Stimulated activated memory B cell treated with anti-CD40 and anti-IgM and Interleukin-4, amounts not matched to agents 10 μg/mL and 1 μg/mL and 100 μg/mL, for 72 hours (primary cell): ENCODE measurements around the gene MYO5B.
"Not testable (repeated sequence)": the region's sequence is repeated elsewhere in the genome, so short reads cannot be mapped to it uniquely, and the experiment has no call there.

Source experiments
- ATAC-seq: fragments of 150-1000 bp; cut with Tn5 transposase; 2 replicates; pipeline ENCODE4 v1.10.0; 2021
- H3K27ac Mint-ChIP-seq: one replicate; pipeline ENCODE4 v1.8.0; 2022; ENCODE audit warnings: mild to moderate bottlenecking, mixed read lengths
- H3K27me3 Mint-ChIP-seq: one replicate; pipeline ENCODE4 v1.8.0; 2022; ENCODE audit warnings: mixed read lengths
- H3K36me3 Mint-ChIP-seq: one replicate; pipeline ENCODE4 v1.8.0; 2022; ENCODE audit warnings: mixed read lengths
- H3K4me1 Mint-ChIP-seq: one replicate; pipeline ENCODE4 v1.8.0; 2022; ENCODE audit warnings: mixed read lengths
- H3K4me3 Mint-ChIP-seq: one replicate; pipeline ENCODE4 v1.8.0; 2022; ENCODE audit warnings: mild to moderate bottlenecking, moderate library complexity, mixed read lengths
- H3K9me3 Mint-ChIP-seq: one replicate; pipeline ENCODE4 v1.8.0; 2022; ENCODE audit warnings: mixed read lengths

The MYO5B gene

GRCh38 chr18:49783631-49784030 lies 411.3 kb downstream of the MYO5B start:
- H3K36me3 Mint-ChIP-seq = peaks cover 70% of the 10 kb centered on the region
- H3K27me3 Mint-ChIP-seq, H3K4me3 Mint-ChIP-seq, H3K27ac Mint-ChIP-seq, H3K9me3 Mint-ChIP-seq, ATAC-seq, H3K4me1 Mint-ChIP-seq: not testable (repeated sequence)

- H3K4me1 Mint-ChIP-seq = no peaks in the 10 kb centered on the region
- no peak for ATAC-seq
- no peak overlapping the region for H3K27ac Mint-ChIP-seq
- H3K36me3 Mint-ChIP-seq = peaks cover 52% of the 10 kb centered on the region
- H3K4me3 Mint-ChIP-seq = no peak overlapping the region
- peaks cover 19% of the 10 kb centered on the region for H3K9me3 Mint-ChIP-seq
- H3K27me3 Mint-ChIP-seq = no peaks in the 10 kb centered on the region
These were observed 416.0 kb downstream of the MYO5B start for GRCh38 chr18:49778826-49779465.
